DMS 273 (cell line): ENCODE results near the gene JAKMIP1.

Experiments used
- DNase-seq: peaks from one replicate; lab custom pipeline; 2025; ENCODE audit not compliant: unreplicated experiment; lab: John Stamatoyannopoulos, UW

Gene JAKMIP1

GRCh38 chr4:6071191-6071958 lies 129.0 kb downstream of the JAKMIP1 start:
- no peak for DNase-seq

- no peak for DNase-seq
Measured at GRCh38 chr4:6069845-6070709, 130.3 kb downstream of the JAKMIP1 start.

GRCh38 chr4:6068986-6069385 lies 131.4 kb downstream of the JAKMIP1 start:
- DNase-seq, result no peak

- no peak for DNase-seq
Measured at GRCh38 chr4:6065934-6066590, 134.3 kb downstream of the JAKMIP1 start.

GRCh38 chr4:6065166-6065565 lies 135.2 kb downstream of the JAKMIP1 start:
- no peak for DNase-seq

- no peak for DNase-seq
Measured at GRCh38 chr4:6064383-6064782, 136.0 kb downstream of the JAKMIP1 start.

- DNase-seq, result no peak
Measured at GRCh38 chr4:6063684-6064083, 136.7 kb downstream of the JAKMIP1 start.

GRCh38 chr4:6062133-6062532 lies 138.2 kb downstream of the JAKMIP1 start:
- no peak for DNase-seq

- no peak for DNase-seq
Measured at GRCh38 chr4:6059375-6059805, 141.0 kb downstream of the JAKMIP1 start.

- DNase-seq, result peak; percentile 6
Measured at GRCh38 chr4:6058531-6059374, 141.6 kb downstream of the JAKMIP1 start.

GRCh38 chr4:6056976-6057766 lies 143.2 kb downstream of the JAKMIP1 start:
- no peak for DNase-seq

GRCh38 chr4:6055436-6055835 lies 144.9 kb downstream of the JAKMIP1 start:
- DNase-seq, result no peak

- DNase-seq, result no peak
Measured at GRCh38 chr4:6055030-6055429, 145.3 kb downstream of the JAKMIP1 start.

GRCh38 chr4:6054162-6054922 lies 146.0 kb downstream of the JAKMIP1 start:
- no peak for DNase-seq

- DNase-seq, result no peak
Measured at GRCh38 chr4:6052679-6053078, 147.7 kb downstream of the JAKMIP1 start.

GRCh38 chr4:6050551-6050950 lies 149.8 kb downstream of the JAKMIP1 start:
- no peak for DNase-seq

GRCh38 chr4:6049985-6050384 lies 150.4 kb downstream of the JAKMIP1 start:
- no peak for DNase-seq

- no peak for DNase-seq
Measured at GRCh38 chr4:6049278-6049677, 151.1 kb downstream of the JAKMIP1 start.

GRCh38 chr4:6048537-6048936 lies 151.8 kb downstream of the JAKMIP1 start:
- DNase-seq, result no peak
